Dermis microvascular lymphatic vessel endothelial cell (primary cell): ENCODE results near the gene SLC12A5. TPM values are rescaled to one million over a fixed set of nuclear protein-coding genes. Genes with fewer than 3 reads are reported as not detected.
A peak's percentile ranks its signal among the peaks of the same experiment; 100 is the strongest.
"Not testable (repeated sequence)": the region's sequence is repeated elsewhere in the genome, so short reads cannot be mapped to it uniquely, and the experiment has no call there.

Experiments used
- DNase-seq, 2 donors: peaks; one replicate each; pipeline versions ENCODE4 v3.0.0 to v3.0.0-alpha.2; 2010; ENCODE audit warnings: low read depth in 2 of 2
- total RNA-seq: library from RNA; depleted of rRNA; stranded (reverse); fragments of >200 nt; gene quantifications from 2 replicates; pipeline ENCODE4 v1.2.1, GENCODE V29; 2014

SLC12A5 gene
- total RNA-seq, 1 donor from 2014 or later = 0.13 TPM

DNA sequence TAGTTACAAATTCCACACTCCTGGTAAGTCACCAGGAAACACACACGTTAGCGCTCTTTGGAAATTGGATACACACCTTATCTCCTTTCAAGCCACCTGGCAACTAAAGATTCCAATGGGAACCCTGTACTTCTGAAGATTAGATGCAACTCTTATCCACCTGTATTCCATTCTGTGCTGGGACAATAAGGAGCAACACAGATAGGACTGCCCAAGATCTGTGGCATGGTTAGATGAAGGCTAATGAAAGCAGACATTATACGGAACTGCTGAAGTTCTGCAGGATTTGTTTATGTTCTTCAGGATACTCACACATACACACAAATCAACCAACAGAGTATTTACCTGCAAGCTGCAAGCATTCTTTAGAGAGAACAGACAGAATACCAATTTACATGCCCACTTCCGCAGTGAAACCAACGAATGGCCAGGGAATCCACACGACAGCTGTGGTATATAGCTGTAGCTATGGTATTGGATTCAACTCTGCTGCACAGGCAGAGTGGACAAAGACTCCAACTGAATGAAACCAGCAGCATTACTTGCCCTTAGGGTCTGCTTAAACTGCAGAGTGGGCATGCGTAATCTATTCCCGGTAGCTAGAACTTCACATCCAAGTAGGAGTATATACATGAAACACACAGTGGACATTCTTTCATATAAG, 48.8 kb downstream of the SLC12A5 start:
- no peak for DNase-seq

DNA sequence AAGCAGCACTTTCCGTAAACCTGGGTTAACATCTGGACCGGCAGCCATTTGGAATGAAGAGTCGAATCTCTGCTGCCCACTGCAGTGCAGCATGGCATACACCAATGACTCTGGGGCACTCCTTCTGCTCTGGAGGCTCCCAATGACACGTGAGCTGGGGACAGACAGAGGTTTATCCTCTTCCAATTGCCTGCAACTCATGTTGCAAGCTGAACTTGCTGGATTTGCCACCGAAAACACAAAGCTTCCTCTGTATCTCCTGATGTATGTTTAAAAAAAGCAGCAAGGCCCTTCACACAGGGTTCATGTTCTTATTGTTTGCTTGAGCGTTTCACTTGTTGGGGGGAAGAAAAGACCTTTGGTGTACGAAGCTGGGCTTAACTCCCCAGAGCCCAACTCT, 49.9 kb downstream of the SLC12A5 start:
- no peak for DNase-seq

DNA sequence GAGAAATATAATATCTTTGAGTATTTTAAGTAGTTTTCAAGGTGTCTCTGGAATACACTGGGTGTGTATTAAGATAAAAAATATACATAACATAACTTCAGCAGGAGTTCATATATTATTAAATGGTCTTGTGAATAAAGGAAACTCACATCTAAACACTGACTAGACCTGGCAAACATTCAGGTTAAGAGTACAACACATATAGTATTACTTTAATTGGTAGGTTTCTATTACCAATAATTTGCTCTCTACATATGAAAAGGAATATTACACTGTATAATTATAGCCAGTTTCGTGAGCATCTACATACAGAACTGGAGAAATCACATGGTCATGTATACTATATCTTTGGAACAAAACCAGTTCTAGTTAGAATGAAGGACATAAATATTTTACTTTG, 52.1 kb downstream of the SLC12A5 start:
- DNase-seq = no peak

DNA sequence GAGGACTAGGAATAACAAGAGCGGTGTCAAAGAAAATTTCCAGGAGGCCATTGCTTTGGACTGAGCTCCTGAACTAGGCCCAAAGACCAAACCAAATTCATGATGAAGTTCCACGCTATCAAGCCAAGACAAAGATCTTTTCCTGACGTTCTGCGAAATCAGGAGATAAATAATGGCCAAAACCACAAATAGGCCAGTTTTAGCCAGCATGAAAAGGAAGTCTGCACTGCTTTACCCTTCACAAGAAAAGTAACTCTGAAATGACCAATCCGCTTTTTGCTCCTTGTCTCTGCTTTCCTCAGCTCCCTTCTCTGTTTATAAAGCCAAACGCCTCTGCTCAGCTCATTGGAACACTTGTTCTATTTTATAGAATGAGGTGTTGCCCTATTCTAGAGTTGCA, 54.1 kb downstream of the SLC12A5 start:
- DNase-seq = no peak

DNA sequence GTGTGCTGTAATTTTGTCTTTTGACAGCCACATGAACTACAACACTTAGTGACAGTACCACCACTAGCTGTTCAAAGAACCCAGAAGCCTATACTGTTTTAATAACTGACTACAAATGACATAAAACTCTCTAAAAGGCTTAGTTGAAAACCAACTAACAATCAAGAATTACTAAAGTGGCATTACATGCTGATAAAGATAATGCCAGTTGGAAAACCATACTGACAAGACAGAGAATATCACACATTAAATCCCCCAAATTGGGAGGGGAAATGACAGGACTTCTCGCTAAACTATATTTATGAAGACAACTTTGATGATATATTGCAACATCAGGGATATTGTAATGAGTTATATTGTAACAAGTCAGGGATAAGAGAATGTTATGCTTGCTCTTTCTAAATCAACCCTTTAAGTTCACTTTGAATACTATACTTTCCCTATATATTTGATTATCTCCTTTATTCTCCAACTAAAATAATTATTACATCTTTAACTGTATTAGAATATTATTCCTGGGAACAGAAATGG, 54.6 kb downstream of the SLC12A5 start:
- no peak for DNase-seq

DNA sequence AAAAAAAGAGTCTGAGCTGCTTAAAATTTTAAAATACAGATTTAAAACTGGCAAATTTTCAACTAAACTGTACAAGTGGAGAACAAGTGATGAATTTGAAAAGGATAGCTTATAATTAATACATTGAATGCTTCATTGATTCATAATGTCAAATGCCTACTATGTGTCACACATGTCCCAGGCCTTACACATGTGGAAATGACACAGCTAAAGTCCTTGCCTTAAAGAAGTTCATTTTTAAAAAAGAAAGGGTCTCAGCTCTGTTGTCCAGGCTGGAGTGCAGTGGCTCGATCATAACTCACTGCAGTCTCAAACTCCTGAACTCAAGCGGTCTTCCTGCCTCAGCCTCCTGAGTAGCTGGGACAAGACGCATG, 55.8 kb downstream of the SLC12A5 start:
- no peak for DNase-seq

DNA sequence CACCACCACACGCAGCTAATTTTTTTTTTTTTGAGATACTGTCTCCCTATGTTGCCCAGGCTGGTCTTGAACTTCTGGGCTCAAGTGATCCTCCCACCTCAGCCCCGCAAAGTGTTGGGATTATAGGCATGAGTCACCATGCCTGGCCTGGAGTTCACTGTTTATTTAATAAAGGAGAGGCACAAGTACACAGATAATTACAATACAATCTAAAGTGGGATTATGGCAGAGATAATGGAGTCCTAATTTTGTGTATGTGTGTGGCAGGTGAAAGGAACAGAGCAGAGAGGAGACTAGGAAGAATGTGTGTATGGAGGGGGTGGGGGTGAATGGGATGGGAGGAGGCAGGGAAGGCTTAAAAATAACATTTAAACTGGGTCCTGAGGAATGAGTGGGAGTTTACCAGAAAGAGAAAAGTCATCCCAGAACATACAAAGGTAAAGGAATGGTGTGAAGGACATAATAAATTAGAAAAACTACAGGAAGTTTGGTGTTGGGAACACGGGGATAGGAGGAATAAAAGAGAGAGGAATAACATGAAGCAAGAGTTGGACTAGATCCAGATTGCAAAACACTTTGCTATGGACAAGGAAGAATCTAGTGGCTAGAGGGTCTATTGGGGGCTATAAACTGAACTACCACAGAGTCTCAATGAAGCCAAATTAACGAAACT, 56.3 kb downstream of the SLC12A5 start:
- DNase-seq = peak; percentile 20 to 27

DNA sequence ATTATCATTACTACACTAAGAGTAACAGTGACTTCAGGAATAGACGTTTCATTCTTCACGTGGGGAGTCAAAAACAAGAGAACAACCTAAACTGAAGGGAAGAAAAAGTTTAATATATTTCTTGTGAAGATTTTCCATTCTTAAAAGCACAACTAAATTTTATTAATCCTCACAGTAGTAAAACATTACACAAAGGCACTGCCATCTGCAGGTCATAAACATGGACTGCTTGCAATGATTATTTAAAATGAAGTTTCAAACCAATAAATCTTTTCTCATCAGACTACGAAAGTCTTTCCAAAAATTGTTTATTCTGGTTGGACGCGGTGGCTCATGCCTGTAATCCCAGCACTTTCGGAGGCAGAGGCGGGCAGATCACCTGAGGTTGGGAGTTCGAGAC, 58.1 kb downstream of the SLC12A5 start:
- DNase-seq = peak; percentile 10 to 34

DNA sequence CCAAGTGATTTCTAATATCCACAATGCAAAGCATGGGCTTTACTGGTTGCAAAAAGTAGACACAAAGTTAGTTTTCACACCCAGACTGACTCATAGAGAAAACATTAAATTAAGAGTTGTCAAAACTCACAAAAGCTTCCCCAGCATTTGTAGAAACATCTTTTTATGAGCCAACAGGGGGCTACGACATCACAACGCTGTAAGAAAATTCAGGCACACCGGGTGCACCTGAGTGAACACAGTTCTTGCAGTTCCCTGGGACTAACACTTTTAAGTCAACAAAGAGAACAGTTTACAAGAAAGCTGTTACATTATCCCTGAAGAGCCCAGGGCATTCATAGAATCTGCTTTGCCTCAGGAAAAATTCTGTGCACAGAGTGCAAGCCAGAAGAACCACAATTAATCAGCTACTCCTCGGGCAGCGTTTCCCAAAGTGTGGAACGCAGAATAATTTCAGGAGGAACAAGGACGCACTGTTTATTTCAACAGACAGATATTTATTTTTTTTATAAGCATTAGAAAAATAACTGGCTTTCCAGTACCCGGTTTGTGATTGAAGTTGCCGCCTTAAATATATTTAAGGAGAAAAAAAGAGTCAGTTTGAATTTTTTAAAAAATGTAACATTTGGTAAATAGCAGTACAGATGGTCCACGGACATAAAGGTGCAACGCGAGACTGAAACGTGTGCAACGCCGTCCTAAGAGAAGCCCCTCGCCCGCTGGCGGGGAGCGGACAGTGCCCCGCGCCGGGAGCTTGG, 59.6 kb downstream of the SLC12A5 start:
- DNase-seq = peak in 1 of 2 donors; percentile 19

DNA sequence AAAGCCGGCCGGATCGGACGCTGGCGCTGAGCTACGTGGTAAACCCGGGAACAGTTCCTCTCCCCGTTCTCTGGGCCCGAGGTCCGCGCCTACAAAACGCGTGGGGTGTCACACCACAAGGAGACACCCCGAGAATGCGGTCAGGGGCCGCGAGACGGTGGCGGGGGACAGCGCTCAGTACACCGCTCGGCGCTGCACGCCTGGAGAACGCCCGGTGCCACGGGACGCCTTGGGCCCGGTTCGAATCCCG, 60.1 kb downstream of the SLC12A5 start:
- peak in 1 of 2 donors; percentile 47 for DNase-seq

DNA sequence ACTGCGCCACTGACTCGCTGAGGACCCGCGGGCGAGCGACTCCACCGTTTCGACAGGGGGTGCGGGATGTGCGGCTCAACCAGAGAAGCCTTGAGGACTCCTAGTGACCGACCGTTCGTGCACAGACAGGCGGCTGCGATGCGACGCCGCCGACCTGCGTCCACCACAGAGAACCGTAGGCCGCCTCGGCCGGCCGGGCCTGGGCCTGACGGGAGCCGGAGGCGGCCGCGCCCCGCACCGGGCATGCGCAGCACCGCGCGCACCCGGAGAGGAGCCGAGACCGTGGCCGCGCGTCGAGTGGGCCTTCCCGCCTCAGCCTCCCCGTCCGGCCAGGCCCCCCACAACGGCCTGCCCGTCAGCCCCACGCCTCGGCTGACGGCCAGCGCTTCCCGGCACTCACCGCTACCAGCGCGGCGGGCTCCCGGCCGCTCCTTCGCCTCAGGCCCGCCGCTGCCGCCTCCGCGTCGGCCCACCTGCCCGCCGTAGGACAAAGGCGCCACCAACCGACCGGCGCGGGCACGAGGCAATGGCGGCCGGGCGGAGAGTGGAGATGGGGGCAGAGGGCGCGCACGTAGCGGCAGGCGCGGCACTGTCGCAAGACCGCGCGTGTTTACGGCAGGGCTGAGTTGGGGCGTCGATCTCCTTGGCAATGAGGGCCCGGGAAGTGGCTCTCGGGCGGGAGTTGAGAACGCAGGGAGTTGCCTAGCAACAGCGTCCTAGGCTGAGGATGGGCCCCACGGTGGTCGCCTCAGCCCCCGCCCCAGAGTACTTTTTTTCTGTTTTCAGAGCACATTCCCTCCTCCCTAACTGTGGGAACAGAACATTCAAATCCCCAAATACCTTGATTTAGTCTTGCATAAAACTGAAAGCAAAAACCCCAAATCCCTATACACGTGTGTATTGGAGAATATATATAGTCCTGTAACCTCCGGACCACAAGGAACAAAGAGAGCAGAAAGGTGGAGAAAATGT, 60.7 kb downstream of the SLC12A5 start, which contains the start of gene NCOA5:
TSS of gene NCOA5 (minus strand) at position 546 of the 972 bp plus-strand sequence. CDS start 10,538 bp downstream, outside the sequence.
- peak; percentile 83 to 95 for DNase-seq

DNA sequence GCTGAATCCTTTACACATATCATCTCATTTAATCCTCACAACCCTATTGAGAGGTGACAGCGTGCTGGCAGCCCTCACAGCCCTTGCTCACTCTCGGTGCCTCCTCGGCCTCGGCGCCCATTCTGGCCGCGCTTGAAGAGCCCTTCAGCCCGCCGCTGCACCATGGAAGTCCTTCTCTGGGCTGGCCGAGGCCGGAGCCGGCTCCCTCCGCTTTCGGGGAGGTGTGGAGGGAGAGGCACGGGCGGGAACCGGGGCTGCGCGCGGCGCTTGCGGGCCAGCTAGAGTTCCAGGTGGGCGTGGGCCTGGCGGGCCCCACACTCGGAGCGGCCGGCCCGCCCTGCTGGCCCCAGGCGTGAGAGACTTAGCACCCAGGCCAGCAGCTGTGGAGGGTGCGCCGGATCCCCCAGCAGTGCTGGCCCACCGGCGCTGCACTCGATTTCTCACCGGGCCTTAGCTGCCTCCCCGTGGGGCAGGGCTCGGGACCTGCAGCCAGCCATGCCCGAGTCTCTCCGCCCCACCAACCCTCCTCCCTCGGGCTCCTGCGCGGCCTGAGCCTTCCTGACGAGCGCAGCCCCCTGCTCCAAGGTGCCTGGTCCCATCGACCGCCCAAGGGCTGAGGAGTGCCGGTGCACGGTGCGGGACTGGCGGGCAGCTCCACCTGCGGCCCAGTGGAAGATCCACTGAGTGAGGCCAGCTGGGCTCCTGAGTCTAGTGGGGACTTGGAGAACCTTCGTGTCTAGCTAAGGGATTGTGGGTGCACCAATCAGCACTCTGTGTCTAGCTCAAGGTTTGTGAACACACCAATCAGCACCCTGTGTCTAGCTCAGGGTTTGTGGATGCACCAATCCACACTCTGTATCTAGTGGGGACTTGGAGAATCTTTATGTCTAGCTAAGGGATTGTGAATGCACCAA, 62.9 kb downstream of the SLC12A5 start:
- not testable (repeated sequence) for DNase-seq

DNA sequence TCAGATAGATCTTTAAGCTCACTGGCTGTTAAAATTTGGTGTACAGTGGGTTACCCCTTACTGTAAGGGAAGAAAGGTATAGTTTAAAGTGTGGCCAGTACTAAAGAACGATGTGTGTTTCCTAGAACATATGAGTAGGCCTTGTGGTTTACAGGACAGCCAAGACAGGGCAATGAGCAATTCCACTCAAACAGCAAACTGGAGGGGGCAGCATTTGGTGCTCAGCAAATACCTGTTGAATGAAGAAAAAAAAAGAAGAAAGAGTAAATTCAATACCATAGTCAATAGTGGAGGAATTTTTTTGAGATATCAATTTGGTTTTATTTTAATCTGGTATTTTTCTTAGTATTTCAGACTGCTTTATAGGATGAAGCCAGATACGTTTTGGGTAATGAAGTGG, 64.5 kb downstream of the SLC12A5 start:
- DNase-seq = no peak

DNA sequence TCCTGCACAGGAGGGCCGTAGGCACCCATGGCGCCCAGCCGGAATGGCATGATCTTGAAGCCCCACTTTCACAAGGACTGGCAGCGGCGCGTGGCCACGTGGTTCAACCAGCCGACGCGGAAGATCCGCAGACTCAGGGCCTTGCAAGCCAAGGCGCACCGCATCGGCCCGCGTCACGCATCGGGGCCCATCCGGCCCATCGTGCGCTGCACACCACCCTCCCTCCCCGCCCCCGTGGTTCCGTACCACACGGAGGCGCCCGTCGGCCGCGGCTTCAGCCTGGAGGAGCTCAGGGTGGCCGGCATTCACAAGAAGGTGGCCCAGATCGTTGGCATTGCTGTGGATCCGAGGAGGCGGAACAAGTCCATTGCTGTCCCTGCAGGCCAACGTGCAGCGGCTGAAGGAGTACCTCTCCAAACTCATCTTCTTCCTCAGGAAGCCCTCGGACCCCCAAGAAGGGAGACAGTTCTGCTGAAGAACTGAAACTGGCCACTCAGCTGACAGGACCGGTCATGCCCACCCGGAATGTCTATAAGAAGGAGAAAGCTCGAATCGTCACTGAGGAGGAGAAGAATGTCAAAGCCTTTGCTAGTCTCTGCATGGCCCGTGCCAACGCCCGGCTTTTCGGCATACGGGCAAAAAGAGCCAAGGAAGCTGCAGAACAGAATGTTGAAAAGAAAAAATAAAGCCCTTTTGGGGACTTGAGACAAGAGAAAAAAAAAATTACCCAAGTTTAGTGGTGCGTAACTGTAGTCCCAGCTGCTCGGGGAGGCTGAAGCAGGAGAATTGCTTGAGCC, 70.7 kb downstream of the SLC12A5 start:
- peak in 1 of 2 donors; percentile 21 for DNase-seq

DNA sequence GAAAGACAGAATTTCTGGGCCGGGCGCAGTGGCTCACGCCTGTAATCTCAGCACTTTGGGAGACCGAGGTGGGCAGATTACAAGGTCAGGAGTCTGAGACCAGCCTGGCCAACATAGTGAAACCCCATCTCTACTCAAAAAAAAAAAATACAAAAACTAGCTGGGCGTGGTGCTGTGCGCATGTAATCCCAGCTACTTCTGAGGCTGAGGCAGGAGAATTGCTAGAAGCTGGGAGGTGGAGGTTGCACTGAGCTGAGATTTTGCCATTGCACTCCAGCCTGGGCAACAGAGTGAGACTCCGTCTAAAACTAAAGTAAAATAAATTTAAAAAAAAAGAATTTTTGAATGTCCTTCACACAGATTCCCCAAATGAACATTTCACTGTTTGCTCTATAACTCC, 71.4 kb downstream of the SLC12A5 start:
- not testable (repeated sequence) for DNase-seq

DNA sequence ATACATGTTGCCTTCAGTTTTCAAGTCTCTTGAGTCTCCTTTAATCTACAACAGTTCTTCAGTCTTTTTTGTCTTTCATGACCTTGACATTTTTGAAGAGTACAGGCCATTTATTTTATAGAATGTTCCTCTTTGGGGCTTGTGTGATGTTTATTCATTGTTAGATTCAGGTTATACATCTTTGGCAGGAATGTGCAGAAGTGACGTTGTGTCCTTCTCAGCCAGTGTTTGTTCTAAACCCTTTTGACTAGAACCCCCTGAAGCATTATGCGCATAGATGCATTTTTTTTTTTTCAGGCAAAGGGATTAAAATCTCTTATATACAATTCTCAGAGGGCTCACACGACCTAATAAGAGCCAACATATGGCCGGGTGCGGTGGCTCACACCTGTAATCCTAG, 72.0 kb downstream of the SLC12A5 start:
- no peak for DNase-seq

DNA sequence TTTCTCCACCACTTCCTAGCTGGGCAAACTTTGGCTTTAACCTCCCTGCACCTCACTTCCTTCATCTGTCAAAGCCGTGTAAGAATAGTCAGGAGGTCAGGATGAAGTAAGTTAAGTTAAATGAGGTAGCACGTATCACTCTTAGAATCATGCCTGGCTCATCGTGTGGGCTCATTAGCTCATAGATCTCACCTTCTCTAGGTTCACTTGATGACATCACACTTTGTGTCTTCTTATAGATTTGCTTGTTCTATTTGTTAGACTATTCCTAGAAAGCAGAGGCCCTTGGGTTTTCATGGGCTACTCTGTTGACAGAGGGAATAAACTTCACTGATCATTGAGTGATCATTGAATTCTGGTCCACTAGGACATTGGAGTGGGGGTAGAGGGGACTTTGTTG, 72.9 kb downstream of the SLC12A5 start:
- no peak for DNase-seq

DNA sequence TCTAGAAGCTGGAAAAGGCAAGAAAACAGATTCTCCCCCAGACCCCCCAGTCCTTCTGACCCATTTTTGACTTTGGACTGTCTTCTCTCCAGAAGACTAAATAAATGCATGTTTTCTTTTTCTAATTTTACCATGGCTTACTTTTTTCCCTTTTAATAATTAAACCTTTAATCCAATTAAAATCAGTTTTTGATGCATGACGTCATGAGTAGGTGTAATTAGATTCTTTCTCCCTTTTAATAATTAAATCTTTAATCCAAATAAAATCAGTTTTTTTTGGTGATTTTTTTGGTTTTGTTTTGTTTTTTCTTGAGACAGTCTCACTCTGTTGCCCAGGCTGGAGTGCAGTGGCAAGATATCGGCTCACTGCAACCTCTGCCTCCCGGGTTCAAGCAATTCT, 73.9 kb downstream of the SLC12A5 start:
- DNase-seq = no peak

DNA sequence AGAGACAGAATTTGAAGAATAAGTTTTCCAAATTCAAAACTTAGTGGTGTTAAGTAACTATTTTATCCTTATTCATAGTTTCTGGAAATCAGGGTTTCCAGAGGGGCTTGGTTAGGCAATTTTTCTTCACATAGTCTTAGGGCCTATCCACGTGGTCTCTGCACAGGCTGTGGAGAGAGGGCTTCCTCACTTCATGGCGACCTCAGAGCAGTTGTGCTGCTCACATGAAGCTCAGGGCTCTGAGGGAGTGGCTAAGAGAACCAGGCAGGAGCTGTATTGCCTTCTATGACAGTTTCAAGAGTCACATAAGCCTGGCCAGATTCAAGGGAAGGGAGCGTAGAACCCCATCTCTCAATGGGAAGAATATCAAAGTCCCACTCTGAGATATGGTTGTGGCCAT, 75.2 kb downstream of the SLC12A5 start:
- no peak for DNase-seq
